GM12865 (cell line): ENCODE results near the gene B4GAT1.
A peak's percentile ranks its signal among the peaks of the same experiment; 100 is the strongest.
"Not testable (repeated sequence)": the region's sequence is repeated elsewhere in the genome, so short reads cannot be mapped to it uniquely, and the experiment has no call there.

Source experiments
- DNase-seq: peaks from one replicate; pipeline ENCODE4 v3.0.0; 2010; ENCODE audit warnings: low read depth
- H3K4me3 ChIP-seq: 2 replicates; pipeline ENCODE4 v1.5.1; 2011; ENCODE audit warnings: mild to moderate bottlenecking, low read depth, low read length, control low read depth
- TF ChIP-seq, protein P1 (sequence below): IDR thresholded peaks from 2 replicates; pipeline ENCODE4 v1.5.1; 2011; ENCODE audit warnings: low read length, control low read depth, low read depth, inconsistent platforms; ENCODE audit not compliant: insufficient read depth; ENCODE audit errors: missing control alignments

The B4GAT1 gene

DNA sequence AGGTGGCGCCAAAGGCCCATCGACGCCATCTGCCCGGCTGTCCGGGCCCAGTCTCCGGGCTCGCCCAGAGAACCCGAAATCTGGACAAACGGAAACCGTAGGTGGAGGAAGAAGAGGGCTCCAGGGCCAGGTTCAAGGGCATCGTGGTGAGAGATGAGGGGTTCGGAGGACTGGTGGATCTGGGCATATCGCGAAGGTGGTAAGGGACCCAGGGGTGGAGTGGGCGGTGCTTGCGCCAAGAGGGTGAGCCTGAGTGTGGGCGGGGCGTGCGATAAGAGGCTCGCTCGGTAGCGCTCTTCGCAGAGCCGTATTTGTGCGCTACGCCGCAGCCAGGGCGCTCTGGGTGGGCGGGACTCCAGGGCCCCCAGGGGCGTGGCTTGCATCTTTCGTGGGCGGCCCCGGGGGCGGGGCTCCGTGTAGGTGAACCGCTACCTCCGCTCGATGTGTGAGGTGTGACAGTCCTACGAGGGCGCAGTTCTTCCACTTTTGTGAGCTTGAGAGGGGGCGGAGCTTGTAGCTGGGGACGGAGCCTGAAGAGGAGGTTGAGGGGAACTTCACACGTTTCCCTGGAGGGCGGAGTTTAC, 35.4 kb downstream of the B4GAT1 start:
- peak; percentile 94 for DNase-seq
- H3K4me3 ChIP-seq = peak overlapping the region; percentile 55
- TF ChIP-seq, protein P1, sequence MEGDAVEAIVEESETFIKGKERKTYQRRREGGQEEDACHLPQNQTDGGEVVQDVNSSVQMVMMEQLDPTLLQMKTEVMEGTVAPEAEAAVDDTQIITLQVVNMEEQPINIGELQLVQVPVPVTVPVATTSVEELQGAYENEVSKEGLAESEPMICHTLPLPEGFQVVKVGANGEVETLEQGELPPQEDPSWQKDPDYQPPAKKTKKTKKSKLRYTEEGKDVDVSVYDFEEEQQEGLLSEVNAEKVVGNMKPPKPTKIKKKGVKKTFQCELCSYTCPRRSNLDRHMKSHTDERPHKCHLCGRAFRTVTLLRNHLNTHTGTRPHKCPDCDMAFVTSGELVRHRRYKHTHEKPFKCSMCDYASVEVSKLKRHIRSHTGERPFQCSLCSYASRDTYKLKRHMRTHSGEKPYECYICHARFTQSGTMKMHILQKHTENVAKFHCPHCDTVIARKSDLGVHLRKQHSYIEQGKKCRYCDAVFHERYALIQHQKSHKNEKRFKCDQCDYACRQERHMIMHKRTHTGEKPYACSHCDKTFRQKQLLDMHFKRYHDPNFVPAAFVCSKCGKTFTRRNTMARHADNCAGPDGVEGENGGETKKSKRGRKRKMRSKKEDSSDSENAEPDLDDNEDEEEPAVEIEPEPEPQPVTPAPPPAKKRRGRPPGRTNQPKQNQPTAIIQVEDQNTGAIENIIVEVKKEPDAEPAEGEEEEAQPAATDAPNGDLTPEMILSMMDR = peak; percentile 84

DNA sequence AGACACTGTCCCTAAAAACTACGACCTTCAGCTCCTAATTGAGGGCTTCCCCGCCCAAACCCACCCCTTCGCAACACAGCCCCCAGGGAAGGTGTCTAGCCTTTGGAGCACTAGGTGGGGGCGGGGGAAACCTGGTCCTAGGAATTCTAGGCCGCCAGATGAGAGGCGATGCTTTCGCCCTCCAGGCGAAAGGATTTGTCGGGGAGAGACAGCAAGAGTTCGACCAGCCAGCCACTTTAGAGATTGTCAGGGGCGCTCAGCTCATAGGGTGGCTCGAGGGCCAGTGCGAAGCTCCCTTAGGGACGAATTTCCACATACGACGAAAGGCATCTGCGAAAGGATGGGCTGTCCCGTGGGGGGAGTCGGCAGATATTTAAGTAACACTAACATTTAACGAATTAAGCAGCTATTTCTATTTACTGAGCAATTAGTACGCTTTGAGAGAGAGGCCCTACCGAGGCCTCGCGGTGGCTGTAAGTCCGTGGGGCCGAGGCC, 35.9 kb downstream of the B4GAT1 start:
- H3K4me3 ChIP-seq = peak overlapping the region; percentile 55
- TF ChIP-seq, protein P1 = no peak
- no peak for DNase-seq

DNA sequence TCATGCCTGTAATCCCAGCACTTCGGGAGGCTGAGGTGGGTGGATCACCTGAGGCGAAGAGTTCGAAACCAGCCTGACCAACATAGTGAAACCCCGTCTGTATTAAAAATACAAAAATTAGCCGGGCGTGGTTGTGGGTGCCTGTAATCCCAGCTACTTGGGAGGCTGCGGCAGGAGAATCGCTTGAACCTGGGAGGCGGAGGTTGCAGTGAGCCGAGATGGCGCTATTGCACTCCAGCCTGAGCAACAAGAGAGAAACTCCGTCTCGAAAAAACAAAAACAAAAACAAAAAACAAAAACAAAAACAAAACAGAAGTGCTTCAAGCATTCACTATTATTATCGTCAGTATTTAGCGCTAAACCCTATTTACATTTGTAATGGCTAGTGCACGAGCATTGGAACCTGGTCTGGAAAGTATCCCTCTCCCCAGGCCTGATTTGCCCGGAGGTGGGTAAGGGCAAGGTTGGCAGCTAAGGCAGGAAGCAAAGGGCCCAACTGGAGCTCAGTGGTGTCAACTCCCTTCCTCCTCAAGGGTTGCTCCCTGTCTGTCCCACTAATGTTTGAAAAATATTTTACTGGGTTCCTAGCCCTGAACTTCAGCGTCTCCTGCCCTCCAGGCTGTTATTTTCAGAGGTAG, 36.5 kb downstream of the B4GAT1 start:
- DNase-seq, H3K4me3 ChIP-seq: not testable (repeated sequence)

DNA sequence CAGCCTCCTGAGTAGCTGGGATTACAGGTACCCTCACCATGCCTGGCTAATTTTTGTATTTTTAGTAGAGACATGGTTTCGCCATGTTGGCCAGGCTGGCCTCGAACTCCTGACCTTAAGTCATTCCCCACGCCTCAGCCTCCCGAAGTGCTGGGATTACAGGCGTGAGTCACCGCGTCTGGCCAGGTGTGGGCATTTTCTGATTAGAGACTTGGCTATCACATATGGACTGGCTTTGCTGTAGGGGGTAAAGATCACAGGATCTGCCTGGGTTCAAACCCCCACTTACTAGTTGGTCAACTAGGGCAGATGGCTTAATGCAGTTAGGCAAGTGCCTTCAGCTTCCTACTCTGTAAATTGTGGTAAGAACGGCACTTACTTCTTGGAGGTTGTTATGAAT, 37.1 kb downstream of the B4GAT1 start:
- TF ChIP-seq, protein P1 = no peak
- H3K4me3 ChIP-seq = no peak overlapping the region
- DNase-seq = no peak

DNA sequence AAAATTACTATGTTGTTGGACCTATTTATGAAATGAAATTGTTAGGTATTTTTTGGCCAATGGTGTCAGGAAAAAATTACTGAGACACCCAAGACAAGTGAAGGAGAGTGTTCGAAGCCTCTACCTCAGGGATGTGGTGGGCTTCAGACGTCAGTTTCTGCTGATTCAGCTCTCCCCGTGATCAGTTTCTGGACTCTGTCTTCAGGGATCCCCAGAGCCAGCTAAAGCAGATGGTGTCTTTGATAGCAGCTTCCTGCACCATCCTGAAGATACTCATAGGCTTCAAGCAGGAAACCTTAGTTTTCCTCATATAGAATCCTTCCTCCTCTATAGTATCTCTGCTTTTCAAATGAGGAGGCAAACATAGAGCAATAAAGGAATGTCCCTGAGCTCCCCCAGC, 38.0 kb downstream of the B4GAT1 start:
- H3K4me3 ChIP-seq = no peak overlapping the region
- TF ChIP-seq, protein P1 = no peak
- DNase-seq = no peak

DNA sequence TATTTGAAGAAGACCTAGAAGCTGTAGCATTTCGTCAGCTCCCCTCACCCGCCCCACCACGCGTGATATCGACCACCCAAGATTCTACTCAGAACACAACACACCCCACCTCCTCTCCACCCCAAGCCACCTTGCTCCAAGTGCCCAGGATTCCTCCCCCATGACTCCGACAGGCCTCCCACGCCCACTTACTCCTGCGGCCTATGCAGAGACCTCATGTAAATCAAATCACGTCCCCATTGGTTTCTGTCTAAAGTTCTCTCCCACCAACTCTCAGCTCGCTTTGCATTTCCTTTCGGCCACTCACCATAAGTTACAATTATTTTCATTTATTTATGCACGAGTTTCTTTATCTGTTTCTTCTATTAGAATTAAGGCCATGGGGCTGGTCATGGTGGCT, 44.8 kb downstream of the B4GAT1 start:
- no peak overlapping the region for H3K4me3 ChIP-seq
- DNase-seq = no peak
- TF ChIP-seq, protein P1 = no peak

DNA sequence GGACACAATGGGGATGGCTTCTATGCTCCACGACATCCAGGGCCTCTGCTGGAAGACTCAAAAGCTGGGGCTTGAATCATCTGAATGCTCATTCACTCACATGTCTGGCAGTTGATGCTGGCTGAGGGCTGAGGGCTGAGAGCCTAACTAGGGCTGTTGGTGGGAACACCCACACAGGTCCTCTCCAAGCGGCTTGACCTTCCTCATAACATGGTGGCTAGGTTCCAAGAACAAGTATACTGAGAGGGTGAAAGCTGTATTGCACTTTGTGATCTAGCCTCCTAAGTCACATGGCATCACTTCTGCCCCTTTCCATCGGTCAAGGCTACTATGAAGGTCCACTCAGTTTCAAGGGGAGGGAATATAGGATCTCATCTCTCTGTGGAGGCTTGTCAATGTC, 48.2 kb downstream of the B4GAT1 start:
- TF ChIP-seq, protein P1 = no peak
- H3K4me3 ChIP-seq = no peak overlapping the region
- no peak for DNase-seq
